Activated T-cell treated with anti-CD3 and anti-CD28 coated beads for 4 hours (primary cell): ENCODE measurements around the gene SOX12.

Experiments
- DNase-seq: peaks from one replicate; pipeline ENCODE4 v3.0.0-alpha.2; 2020

The SOX12 gene

DNA sequence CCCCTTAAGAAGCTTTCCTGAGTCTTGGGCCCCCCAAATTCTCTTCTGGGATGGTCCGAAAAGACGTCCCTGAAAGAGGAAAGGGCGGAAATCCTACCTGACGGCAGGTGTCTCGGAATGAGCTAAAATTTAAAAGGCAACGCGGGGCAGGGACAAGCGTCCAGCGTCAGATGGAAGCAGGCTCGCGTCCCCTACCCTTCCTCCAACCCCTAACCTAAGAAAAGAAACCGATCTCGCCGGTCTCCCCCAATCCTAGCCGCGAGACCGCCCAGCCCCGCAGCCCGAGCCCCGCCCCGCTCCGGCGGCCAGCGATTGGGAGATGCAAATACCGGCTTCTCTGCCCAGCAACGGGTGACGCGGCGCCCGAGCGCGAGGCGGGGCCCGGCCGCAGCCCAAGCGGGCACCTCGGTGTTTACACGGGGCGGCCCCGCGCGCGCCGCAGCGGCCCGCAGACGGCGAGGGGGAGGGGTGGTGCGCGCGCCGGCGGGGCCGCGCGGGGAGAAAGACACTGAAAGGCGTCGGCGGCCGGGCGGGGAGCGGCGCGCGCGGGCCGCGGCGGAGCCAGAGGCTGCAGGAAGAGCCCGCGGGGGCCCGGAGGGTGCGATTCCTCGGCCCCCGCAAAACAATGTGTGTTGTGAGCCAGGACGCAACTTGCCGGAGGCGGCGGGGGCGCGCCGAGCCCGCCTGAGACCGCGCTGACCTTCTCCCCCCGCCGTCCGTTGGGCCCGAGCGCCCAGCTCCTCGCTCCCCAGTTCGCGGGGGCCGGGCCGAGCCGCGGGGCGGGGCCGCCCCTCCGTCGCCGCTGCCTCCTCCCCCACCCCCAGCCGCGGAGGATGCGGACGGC lies at the start of gene SOX12:
Gene SOX12 (plus strand): TSS at position 508 of the 844 bp plus-strand sequence. CDS start 373 bp downstream, outside the sequence.
- DNase-seq, result peak; percentile 97

DNA sequence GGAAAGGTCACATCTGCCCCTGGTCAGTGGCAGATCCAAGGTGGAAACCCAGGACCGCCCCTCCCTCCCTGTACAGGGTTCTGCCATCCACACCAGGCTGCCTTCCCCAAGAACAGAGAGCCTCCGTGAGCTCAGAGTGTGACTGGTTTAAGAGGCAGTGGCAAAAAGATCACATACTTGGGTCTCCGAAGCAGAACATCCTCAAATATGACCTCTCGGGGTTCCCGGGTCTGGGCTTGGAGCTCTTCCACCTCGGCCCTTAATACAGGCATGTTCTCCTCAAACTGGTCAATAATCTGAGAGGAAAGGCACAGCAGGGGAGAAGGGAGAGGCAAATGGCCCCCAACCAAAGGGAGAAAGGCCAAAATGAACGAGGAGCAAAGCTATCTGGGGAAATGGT lies 49.6 kb upstream of the SOX12 start:
- no peak for DNase-seq

DNA sequence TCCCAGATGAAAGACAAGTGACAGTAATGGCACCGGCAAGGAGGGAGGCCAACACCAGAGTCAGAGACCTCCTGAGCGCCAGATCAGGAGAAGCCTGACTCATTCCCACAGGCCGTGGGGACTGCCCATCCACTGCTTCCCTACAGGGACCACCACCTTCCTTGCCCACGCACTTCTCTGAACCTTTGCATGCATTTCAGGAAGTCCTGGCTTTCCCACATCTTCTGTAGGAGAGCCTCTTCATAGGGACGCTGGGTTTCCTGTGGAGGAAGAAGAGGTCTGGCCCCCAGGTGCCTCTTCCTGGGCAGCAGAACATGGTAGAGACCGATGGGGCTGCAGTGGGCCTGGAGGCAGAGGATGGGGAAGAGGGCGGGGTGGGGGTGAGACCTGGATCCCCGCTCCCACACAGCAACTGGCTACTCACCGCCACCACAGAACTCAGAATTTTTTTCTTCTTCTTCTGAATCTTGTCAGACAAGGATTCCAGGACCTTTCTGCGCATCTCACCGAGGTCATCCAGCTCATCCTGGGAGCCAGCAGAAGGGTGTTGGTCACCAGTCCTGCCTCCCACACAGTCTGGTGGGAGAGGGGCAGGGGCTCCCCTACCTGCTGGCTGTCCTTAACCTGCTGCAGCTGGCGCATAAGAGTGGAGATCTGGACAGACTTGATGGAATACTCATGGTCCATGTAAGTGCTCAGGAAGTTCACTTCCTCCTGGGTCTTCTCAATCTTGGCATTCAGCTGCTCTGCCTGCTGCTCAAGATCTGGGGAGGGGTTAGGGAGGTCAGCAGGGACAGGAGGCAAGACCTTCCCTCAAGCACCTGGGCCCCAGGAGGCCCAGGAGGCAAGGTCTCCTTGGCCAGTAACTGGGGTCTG lies 48.5 kb upstream of the SOX12 start:
- DNase-seq, result no peak

DNA sequence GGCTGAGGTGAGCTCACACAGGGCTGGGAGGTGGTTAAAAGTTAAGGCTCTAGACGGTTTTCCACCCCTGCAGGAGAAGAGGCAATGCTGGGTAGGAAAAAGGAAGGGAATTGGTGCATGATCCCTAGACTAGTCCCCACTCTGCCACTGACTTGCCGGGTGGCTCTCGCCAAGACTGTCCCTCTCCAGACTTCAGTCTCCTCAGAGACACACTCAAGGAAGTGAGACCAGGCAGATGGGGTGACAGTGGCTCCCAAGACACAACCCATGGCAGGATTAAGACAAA lies 47.9 kb upstream of the SOX12 start:
- DNase-seq, result no peak

DNA sequence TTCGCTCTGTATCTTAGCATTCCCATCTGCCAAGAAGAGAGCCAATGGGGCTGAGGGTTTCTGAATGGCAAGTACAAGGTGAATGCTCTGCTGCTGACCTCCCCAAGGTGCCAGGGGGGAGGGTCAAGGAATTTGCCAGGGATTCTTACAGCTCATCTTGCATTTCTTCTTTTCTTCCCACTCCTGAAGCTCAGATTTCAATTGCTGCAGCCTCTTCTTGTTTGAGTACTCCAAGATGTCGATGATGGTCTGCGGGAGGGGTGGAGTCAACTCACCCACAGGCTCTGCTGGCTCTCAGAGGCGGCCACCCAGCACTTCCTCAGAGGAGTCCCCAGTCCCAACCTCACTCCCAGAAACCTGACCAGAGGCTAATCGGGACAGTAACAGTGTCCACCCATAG lies 47.2 kb upstream of the SOX12 start:
- DNase-seq, result no peak

DNA sequence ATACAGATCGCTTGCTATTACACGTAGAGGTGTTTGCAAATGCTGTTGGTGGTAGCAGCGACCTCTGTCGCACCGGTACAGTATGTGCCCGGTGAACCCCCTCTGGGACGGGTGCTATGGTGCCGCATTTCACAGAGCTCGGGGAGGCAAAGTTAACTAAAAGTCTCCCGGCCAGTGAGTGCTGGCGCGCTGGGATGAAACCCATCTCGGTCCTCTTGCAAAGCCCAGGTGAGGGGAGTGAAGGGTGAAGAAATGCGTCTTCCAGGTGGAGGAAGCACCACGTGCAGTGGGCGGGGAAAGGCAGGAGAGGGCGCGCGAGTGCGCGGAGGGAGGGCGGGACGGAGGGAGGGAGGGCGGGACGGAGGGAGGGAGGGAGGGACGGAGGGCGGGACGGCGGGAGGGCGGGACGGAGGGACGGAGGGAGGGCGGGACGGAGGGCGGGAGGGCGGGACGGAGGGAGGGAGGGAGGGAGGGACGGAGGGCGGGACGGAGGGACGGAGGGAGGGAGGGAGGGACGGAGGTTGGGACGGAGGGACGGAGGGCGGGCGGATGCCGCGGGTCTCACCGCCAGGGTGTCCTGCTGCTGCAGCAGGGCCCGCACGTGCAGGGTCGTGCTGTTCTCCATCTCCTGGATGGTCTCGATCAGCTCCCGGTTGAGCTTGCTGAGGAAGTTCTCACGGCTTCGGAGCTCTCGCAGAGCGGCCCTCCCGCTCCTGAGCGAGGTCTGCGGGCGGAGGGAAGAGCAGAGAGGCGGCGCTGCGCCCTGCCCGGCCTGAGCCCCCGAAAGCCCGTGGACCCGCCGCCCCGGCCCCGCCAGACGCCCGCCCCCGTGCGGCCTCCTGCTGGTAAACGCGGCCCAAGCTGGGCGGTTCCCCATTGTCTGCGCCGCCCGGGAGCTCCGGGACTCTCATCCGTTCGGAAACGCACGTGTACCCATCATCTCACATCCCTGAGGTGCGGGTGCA lies 46.5 kb upstream of the SOX12 start:
- DNase-seq, result no peak

DNA sequence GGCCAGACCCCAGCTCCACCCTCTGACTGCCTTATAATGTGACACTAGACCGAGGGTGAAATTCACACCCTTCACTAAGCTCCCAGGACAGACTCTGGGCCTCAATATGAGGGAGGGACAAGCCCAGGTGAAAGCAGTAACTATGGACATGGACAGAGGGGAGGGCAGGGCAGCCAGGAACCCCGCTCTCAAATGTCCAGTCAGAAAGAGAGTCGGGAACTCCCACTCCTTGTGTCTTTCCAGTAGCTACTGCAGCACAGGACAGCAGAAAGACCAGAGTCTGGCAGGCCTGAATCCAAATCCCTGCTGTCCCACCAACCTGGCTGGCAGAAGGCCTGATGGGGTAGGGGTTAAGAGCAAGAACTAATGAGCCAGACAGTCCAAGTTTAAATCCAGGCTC lies 41.2 kb upstream of the SOX12 start:
- DNase-seq, result no peak

DNA sequence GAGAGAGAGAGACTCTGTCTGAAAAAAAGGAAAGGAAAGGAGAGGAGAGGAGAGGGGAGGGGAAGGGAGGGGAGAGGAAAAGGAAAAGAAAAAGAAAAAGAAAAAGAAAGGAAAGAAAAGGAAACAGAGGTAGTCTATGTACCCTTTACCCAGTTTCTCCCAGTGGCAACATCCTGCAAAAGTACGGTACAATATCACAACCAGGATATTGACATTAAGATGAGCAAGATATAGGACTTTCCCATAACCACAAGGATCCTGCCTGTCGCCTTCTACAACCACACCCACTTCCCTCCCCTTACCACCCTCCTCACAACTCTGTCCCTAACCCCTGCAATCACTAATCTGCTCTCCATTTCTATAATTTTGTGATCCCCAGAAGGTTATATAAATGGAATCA lies 38.8 kb upstream of the SOX12 start:
- DNase-seq, result no peak

DNA sequence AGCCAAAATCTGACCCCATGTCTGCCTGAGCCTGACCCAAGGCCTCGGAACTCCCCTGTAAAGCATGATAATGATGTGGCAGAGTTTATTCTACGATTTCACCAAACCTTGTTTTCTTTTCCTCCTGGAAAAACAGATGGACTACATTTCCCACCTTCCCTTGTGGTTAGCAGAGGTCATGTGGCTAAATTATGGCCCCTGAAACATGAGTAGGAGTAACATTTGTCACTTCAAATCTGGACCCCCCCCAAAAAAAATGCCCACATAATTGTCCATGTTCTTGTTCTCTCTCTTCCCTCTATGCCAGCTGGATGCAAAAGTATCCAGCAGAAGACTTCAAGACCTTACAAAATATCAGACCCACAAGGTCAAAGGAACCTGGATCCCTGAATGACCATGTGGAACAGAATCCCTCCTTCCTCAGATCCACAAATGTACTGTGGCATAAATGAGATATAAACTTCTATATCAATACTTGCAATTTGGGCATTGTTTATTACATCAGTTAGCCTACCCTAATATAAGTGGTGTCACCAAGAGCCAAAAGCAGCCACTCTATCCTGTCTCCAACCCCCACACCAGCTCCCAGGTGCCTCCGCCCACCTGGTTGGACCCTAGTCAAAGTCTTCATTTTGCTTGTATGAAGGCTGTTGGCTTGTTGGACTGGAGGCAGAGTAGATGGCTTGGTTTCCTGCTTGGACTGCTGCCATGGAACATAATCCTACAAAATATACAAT lies 36.2 kb upstream of the SOX12 start:
- no peak for DNase-seq

DNA sequence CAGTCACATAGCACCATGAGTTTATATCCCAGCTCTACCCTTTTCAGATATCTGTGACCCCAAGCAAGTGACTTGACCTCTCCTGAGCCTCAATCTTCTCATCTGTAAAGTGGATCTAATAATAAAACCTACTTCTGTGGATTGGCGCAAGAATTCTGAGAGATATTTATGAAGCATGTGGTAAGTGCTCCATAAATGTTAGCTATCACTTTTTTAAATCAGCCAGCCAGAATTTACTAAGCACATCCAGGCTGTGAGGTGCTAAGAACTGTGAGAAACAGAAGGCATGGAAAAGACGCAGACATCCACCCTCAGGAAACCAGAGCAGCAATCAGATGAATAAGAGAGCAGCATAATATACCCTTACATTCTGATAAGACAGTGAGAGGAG lies 35.7 kb upstream of the SOX12 start:
- DNase-seq, result no peak

DNA sequence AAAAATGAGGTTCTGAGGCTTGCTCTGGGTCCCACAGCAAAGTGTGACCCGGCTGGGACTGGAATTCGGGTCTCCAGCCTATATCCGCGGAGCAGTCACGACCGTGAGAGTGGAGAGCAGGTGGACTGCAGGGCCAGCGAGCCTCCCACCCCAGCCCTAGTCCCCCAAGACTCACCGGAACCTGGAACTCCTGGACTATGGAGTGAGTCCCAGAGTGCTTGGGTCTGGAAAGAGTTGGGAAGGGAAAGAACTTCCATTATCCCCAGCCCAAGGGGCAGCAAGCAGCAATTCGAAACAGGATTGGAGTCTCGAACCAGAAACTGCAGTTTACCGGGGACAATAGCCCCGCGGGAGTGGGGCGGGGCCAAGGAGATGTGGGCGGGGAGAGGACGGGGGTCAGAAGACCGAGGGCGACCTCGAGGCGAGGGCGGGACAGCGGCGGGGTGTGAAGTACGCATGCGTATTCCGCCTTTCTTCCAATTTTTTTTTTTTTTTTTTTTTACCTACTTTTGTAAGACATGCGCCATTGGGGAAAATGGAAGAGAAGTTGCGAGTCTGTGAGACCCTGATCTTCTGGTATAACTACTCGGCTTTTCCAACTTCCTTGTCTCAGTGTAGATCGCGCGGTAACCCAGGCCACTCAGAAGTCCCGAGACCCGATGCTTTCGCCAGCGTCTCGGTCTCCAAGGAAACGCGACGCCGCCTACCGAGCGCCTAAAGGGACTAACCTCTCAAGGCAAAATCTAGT lies 35.1 kb upstream of the SOX12 start, which contains the start of gene C20orf96:
Gene C20orf96 (minus strand): TSS at position 667 of the 748 bp plus-strand sequence. CDS start 140 bp downstream, at position 527.
- peak; percentile 80 for DNase-seq

DNA sequence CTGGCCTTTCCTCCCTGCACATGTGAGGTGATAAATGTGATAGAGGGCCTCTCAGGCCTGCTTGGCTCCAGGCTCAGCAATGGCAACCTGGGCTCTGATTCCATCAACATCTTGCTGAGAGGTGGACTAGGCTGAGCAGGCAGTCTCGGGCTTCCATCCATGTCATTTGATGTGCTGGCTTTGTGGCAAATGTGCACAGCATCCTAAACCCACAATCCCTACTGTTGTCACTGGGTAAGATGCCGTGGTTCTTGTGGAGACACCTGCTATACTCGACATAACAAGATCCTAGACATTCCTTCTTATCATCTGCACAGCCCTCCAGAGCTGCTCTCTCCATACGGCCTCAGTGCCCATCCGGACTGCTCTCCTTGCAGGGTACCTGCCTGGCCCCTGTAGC lies 30.8 kb upstream of the SOX12 start:
- DNase-seq, result no peak

DNA sequence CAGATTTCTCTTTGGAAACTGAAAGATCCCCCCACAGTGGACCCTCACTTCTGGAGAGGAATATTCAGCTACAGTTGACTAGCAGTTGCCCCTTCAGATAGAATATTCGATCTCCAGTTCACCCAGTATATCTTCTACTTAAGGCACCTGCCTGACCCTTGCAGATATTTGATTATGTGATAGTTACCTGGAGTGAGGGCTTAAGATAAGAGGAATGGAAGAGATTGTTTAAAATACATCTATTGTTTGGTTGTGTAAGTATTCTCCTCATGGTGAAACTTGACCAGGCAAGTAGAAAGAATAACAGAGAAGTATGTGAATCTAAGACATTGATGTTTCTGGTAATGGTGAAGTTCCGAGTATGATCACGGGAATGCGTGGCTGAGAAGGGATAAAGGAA lies 29.5 kb upstream of the SOX12 start:
- DNase-seq, result no peak

DNA sequence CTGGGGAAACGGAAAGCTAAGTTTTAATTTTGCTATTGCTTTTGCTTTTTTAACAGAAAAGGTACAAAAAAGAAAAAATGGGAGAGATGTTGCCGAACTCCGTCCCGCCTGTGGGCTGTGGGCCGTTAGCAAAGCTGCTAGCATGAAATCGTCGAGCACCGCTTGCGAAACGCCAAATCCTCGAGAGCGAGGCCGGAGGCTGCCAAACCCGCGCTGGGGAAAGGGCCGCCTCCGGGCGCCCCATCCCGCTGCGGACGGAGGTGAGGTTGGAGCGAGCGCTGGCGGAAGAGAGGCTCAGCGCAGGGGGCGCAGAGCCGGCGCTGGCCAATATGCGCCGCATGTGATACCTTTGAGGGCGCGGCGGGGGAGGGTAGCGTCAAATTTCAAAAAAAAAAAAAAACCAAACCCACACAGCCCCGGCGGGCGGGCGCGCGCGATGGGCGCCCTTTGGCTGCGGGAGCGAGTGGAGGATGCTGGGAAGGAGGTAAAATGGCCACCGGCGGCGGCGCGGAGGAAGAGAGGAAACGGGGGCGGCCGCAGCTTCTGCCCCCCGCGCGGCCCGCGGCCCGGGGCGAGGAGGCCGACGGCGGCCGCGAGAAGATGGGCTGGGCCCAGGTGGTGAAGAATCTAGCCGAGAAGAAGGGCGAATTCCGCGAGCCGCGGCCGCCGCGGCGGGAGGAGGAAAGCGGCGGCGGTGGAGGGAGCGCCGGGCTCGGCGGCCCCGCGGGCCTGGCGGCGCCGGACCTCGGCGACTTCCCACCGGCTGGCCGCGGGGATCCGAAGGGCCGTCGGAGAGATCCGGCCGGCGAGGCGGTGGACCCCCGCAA lies 28.0 kb upstream of the SOX12 start, which contains the start of gene ZCCHC3:
Gene ZCCHC3 (plus strand): TSS at position 473 of the 827 bp plus-strand sequence. CDS start 17 bp downstream, at position 490.
- peak; percentile 72 for DNase-seq

DNA sequence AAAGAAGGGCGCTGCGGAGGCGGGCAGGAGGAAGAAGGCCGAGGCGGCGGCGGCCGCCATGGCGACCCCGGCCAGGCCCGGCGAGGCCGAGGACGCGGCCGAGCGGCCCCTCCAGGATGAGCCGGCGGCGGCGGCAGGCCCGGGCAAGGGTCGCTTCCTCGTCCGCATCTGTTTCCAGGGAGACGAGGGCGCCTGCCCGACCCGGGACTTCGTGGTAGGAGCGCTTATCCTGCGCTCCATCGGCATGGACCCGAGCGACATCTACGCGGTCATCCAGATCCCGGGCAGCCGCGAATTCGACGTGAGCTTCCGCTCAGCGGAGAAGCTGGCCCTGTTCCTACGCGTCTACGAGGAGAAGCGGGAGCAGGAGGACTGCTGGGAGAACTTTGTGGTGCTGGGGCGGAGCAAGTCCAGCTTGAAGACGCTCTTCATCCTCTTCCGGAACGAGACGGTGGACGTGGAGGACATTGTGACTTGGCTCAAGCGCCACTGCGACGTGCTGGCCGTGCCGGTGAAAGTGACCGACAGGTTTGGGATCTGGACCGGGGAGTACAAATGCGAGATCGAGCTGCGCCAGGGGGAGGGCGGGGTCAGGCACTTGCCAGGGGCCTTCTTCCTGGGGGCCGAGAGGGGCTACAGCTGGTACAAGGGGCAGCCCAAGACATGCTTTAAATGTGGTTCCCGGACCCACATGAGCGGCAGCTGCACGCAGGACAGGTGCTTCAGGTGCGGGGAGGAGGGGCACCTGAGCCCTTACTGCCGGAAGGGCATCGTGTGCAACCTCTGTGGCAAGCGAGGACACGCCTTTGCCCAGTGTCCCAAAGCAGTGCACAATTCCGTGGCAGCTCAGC lies 27.2 kb upstream of the SOX12 start:
- peak; percentile 9 for DNase-seq

DNA sequence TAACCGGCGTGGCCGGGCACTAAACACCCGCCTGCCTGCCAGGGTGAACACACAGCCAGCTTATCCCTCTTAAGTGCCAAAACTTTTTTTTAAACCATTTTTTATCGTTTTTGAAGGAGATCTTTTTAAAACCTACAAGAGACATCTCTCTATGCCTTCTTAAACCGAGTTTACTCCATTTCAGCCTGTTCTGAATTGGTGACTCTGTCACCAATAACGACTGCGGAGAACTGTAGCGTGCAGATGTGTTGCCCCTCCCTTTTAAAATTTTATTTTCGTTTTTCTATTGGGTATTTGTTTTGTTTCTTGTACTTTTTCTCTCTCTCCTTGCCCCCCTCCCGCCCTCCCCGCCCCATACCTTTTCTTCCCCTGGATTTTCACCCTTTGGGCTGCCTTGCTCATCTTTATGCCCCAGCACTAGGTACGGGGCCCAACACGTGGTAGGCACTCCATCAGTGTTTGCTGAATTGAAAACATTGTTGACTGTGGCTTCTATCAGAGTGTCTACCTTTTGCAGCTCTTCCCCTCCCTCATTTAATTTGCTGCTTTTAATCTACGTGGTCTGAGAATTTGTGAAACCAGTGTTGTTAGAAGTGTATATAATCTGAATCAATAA lies 26.5 kb upstream of the SOX12 start:
- DNase-seq, result no peak

DNA sequence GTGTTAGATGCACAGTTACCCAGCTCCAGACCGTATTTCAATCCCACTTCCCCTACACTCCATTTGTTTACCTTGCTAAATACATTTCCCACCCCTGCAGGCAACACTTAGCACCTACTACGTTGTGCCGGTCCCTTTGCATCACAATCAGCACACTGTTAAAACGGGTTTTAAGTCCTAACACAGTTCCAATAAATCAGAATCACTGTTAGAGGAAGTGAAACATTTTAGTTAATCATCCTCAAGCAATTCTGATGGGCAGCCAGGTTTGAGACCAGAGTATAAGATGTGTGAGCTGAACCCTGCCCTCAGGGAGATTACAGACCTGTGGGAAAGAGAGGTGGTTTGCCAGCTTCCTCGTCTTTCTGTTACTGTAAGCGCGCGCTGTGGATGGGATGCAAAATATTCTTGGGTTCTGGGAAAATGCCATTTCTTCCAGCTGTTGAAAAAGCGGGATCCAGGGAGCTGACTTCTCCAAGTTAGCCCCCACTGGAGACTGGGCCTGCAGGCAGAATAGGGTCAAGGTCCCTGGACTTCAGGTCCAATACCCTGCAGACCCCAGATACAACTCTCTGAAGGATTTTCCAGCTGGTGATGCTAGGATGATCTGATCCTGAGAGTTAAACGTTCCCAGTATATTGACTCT lies 24.9 kb upstream of the SOX12 start:
- DNase-seq, result no peak
